PC-3 (cell line): ENCODE results near the gene HARS1.

Source experiments
- EZH2 ChIP-seq: fragments of 300-600 bp; sonication (generic); IDR thresholded peaks from one replicate; pipeline ENCODE4 v1.6.1; 2017; ENCODE audit warnings: antibody characterized with exemption, mild to moderate bottlenecking, low read length; ENCODE audit not compliant: unreplicated experiment
- EZH2phosphoT487 ChIP-seq: fragments of 300-600 bp; sonication (generic); IDR thresholded peaks from 2 replicates; pipeline ENCODE4 v1.6.1; 2018; ENCODE audit warnings: mild to moderate bottlenecking, antibody characterized with exemption, low read length, borderline replicate concordance
- TF ChIP-seq, protein P1 (sequence below): fragments of 300-600 bp; sonication (generic); conservative IDR thresholded peaks from 2 replicates; pipeline ENCODE4 v1.5.1; 2017; ENCODE audit warnings: antibody characterized with exemption, low read depth, mild to moderate bottlenecking, low read length

DNA sequence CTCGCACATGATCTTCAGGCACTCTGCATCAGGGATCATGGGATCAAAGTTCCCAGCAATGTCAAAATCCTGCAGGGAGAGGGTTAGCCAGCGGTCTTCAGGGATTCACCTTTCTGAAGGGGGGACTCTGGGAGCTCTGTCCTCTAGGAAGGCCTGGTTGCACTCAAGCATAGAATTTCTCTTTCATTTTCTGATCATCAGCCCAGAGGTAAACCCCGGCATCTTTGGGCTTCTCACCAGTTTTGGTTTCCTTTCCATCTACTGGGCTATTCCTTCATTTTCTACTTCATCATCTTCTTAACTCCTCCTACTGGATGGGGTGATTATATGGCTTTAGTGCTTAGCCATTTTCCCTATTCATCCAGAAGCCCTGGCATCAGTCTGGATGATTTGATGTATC lies 13.2 kb downstream of the HARS1 start:
- TF ChIP-seq, protein P1, sequence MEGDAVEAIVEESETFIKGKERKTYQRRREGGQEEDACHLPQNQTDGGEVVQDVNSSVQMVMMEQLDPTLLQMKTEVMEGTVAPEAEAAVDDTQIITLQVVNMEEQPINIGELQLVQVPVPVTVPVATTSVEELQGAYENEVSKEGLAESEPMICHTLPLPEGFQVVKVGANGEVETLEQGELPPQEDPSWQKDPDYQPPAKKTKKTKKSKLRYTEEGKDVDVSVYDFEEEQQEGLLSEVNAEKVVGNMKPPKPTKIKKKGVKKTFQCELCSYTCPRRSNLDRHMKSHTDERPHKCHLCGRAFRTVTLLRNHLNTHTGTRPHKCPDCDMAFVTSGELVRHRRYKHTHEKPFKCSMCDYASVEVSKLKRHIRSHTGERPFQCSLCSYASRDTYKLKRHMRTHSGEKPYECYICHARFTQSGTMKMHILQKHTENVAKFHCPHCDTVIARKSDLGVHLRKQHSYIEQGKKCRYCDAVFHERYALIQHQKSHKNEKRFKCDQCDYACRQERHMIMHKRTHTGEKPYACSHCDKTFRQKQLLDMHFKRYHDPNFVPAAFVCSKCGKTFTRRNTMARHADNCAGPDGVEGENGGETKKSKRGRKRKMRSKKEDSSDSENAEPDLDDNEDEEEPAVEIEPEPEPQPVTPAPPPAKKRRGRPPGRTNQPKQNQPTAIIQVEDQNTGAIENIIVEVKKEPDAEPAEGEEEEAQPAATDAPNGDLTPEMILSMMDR = no peak
- no peak for TF ChIP-seq EZH2
- TF ChIP-seq EZH2phosphoT487 = no peak
